GM19468 (cell line): ENCODE data around the gene ZNF536.

ENCODE experiments used
- ATAC-seq: cut with Tn5 transposase; IDR thresholded peaks from one replicate; pipeline ENCODE4 v1.9.1; 2021; ENCODE audit warnings: mild to moderate bottlenecking, moderate library complexity, moderate number of reproducible peaks; ENCODE audit not compliant: unreplicated experiment; ENCODE audit errors: extremely low read depth

The ZNF536 gene

GRCh38 chr19:30361107-30361447 is 11.1 kb upstream of the ZNF536 start:
- no peak for ATAC-seq

GRCh38 chr19:30361721-30362120 is 10.5 kb upstream of the ZNF536 start:
- ATAC-seq, result no peak

GRCh38 chr19:30362156-30362754 is 9.9 kb upstream of the ZNF536 start:
- no peak for ATAC-seq

- no peak for ATAC-seq
These were observed 9.1 kb upstream of the ZNF536 start for GRCh38 chr19:30363073-30363472.

- no peak for ATAC-seq
These were observed 7.1 kb upstream of the ZNF536 start for GRCh38 chr19:30364866-30365800.

GRCh38 chr19:30366282-30366681 is 5.9 kb upstream of the ZNF536 start:
- ATAC-seq, result no peak

GRCh38 chr19:30367006-30367405 is 5.2 kb upstream of the ZNF536 start:
- ATAC-seq, result no peak

GRCh38 chr19:30367421-30367820 is 4.8 kb upstream of the ZNF536 start:
- no peak for ATAC-seq

GRCh38 chr19:30369833-30370232 is 2.4 kb upstream of the ZNF536 start:
- no peak for ATAC-seq

GRCh38 chr19:30371161-30371836 is 885 bp upstream of the ZNF536 start:
- no peak for ATAC-seq

- ATAC-seq, result no peak
These were observed 1.4 kb downstream of the ZNF536 start for GRCh38 chr19:30373593-30373992.

GRCh38 chr19:30374539-30374864 is 2.3 kb downstream of the ZNF536 start:
- no peak for ATAC-seq

GRCh38 chr19:30374865-30375552 is 2.8 kb downstream of the ZNF536 start:
- no peak for ATAC-seq

- no peak for ATAC-seq
These were observed 3.4 kb downstream of the ZNF536 start for GRCh38 chr19:30375553-30376031.

- no peak for ATAC-seq
These were observed 4.1 kb downstream of the ZNF536 start for GRCh38 chr19:30376272-30376671.

GRCh38 chr19:30376826-30377425 is 4.7 kb downstream of the ZNF536 start:
- ATAC-seq, result no peak

- no peak for ATAC-seq
These were observed 6.5 kb downstream of the ZNF536 start for GRCh38 chr19:30378701-30379100.

GRCh38 chr19:30379841-30380610 is 7.8 kb downstream of the ZNF536 start:
- no peak for ATAC-seq

GRCh38 chr19:30381366-30381765 is 9.2 kb downstream of the ZNF536 start:
- no peak for ATAC-seq
